NT2/D1 (cell line): Measurements from ENCODE around the gene OAS3.

Source experiments
- YY1 ChIP-seq: IDR thresholded peaks from 2 replicates; pipeline ENCODE4 v1.6.1; 2011; ENCODE audit not compliant: insufficient read length, insufficient read depth
- ZNF274 ChIP-seq: IDR thresholded peaks from 2 replicates; pipeline ENCODE4 v1.6.1; 2011; ENCODE audit warnings: mild to moderate bottlenecking, low read depth, low read length

DNA sequence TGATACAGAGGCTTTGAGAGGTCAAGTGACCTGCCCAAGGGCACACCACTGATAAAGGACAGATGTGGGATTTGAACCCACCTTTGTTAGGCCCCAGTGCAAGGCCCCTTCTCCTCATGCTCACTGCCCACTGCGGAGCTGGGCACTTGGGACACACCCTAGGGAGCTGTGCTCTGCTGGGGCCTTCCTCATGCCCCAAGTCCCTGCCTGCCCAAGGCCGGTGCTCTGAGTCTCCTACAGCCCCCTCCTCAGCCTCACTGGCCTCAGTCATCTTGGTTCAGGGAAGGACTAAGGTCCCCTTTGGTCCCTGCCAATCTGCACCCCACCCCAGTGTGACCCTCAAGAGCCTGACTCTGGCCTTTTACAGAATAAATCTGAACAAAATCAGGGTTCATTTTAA lies 7.9 kb upstream of the OAS3 start:
- TF ChIP-seq YY1: no peak
- TF ChIP-seq ZNF274: no peak
